GM23338 (cell line): Measurements from ENCODE around the gene XRCC5. TPM values are rescaled to one million over a fixed set of nuclear protein-coding genes. Genes with fewer than 3 reads are reported as not detected.

Experiments used
- ATAC-seq: fragments of 200-7000 bp; cut with Tn5 transposase; 3 replicates; pipeline ENCODE4 v1.9.1; 2020
- DNase-seq: peaks from one replicate; pipeline ENCODE4 v3.0.0-alpha.2; 2015; ENCODE audit warnings: low spot score
- H2AFZ ChIP-seq: fragments of 200-600 bp; sonication (generic); 2 replicates; pipeline ENCODE4 v1.8.0; 2016; ENCODE audit warnings: antibody characterized with exemption, mild to moderate bottlenecking, moderate library complexity
- H3F3A ChIP-seq: fragments of 200-600 bp; sonication (generic); replicated peaks from 2 replicates; pipeline ENCODE4 v1.8.0; 2017; ENCODE audit warnings: antibody characterized with exemption, mixed run types, low read depth
- H3K27ac ChIP-seq: fragments of 200-600 bp; sonication (generic); 2 replicates; pipeline ENCODE4 v1.6.1; 2016; ENCODE audit warnings: low read depth
- H3K27me3 ChIP-seq: fragments of 200-600 bp; sonication (generic); 2 replicates; pipeline ENCODE4 v1.8.0; 2016; ENCODE audit warnings: mild to moderate bottlenecking, mixed run types, moderate library complexity; ENCODE audit not compliant: insufficient read depth
- H3K36me3 ChIP-seq: fragments of 200-600 bp; sonication (generic); 2 replicates; pipeline ENCODE4 v1.8.0; 2016; ENCODE audit warnings: mild to moderate bottlenecking; ENCODE audit not compliant: insufficient read depth
- H3K4me1 ChIP-seq: fragments of 200-600 bp; sonication (generic); 2 replicates; pipeline ENCODE4 v1.8.0; 2016; ENCODE audit warnings: mild to moderate bottlenecking, moderate library complexity; ENCODE audit not compliant: insufficient read depth
- H3K4me2 ChIP-seq: fragments of 200-600 bp; sonication (generic); 2 replicates; pipeline ENCODE4 v1.7.1; 2017; ENCODE audit warnings: mixed run types
- H3K4me3 ChIP-seq: fragments of 200-600 bp; sonication (generic); 2 replicates; pipeline ENCODE4 v1.6.1; 2016; ENCODE audit warnings: mixed run types
- H3K79me2 ChIP-seq: fragments of 200-600 bp; sonication (generic); replicated peaks from 2 replicates; pipeline ENCODE4 v1.8.0; 2017; ENCODE audit warnings: mild to moderate bottlenecking; ENCODE audit not compliant: insufficient read depth
- H3K9me2 ChIP-seq: fragments of 200-600 bp; sonication (generic); 2 replicates; pipeline ENCODE4 v1.8.0; 2017; ENCODE audit not compliant: insufficient read depth
- H4K20me1 ChIP-seq: fragments of 200-600 bp; sonication (generic); replicated peaks from 2 replicates; pipeline ENCODE4 v1.8.0; 2017; ENCODE audit warnings: mild to moderate bottlenecking; ENCODE audit not compliant: insufficient read depth
- H3K27ac Mint-ChIP-seq: 2 replicates; pipeline ENCODE4 v1.8.0; 2020; ENCODE audit warnings: inconsistent platforms, mild to moderate bottlenecking, moderate library complexity, mixed read lengths
- H3K27me3 Mint-ChIP-seq: 3 replicates; pipeline ENCODE4 v1.8.0; 2022; ENCODE audit warnings: low read depth, mild to moderate bottlenecking, moderate library complexity, mixed read lengths, inconsistent platforms; ENCODE audit not compliant: insufficient read depth, poor library complexity
- H3K36me3 Mint-ChIP-seq: 3 replicates; pipeline ENCODE4 v1.8.0; 2021; ENCODE audit warnings: low read depth, mild to moderate bottlenecking, inconsistent platforms, moderate library complexity, mixed read lengths
- H3K4me1 Mint-ChIP-seq: 3 replicates; pipeline ENCODE4 v1.8.0; 2020; ENCODE audit warnings: mild to moderate bottlenecking, inconsistent platforms, mixed read lengths
- H3K4me3 Mint-ChIP-seq: 3 replicates; pipeline ENCODE4 v1.8.0; 2021; ENCODE audit warnings: moderate library complexity, mild to moderate bottlenecking, inconsistent platforms, mixed read lengths
- H3K9me3 Mint-ChIP-seq: 3 replicates; pipeline ENCODE4 v1.8.0; 2020; ENCODE audit warnings: moderate library complexity, mild to moderate bottlenecking, inconsistent platforms, mixed read lengths
- CREB1 ChIP-seq: fragments of 250-450 bp; sonication (Bioruptor Pico); IDR thresholded peaks from 2 replicates; pipeline ENCODE4 v1.5.0; 2020; ENCODE audit warnings: low read depth, mild to moderate bottlenecking, moderate library complexity
- CTCF ChIP-seq, 2 experiments: fragments of 200-600 bp in 1 of 2; sonication (generic) in 1 of 2; conservative IDR thresholded peaks; 2 replicates each; pipeline versions ENCODE4 v1.5.1 to v1.6.1; 2016 to 2017; ENCODE audit warnings: antibody characterized with exemption in 2 of 2, low read depth in 2 of 2, mild to moderate bottlenecking in 2 of 2, moderate library complexity in 1 of 2
- EZH2 ChIP-seq: fragments of 200-600 bp; sonication (generic); IDR thresholded peaks from one replicate; pipeline ENCODE4 v1.8.0; 2017; ENCODE audit warnings: antibody characterized with exemption, mild to moderate bottlenecking, low read depth; ENCODE audit not compliant: unreplicated experiment
- EZH2phosphoT487 ChIP-seq: fragments of 200-600 bp; sonication (generic); IDR thresholded peaks from one replicate; pipeline ENCODE4 v1.8.1; 2018; ENCODE audit warnings: antibody characterized with exemption; ENCODE audit not compliant: unreplicated experiment
- NANOG ChIP-seq: IDR thresholded peaks from 2 replicates; pipeline ENCODE4 v1.6.1; 2016; ENCODE audit warnings: antibody characterized with exemption, borderline replicate concordance
- REST ChIP-seq: IDR thresholded peaks from one replicate; pipeline ENCODE4 v1.6.1; 2018; ENCODE audit warnings: antibody characterized with exemption; ENCODE audit not compliant: unreplicated experiment
- ZNF114 ChIP-seq: fragments of 250-450 bp; sonication (Bioruptor Pico); IDR thresholded peaks from 2 replicates; pipeline ENCODE4 v1.5.0; 2020; ENCODE audit warnings: mild to moderate bottlenecking, moderate library complexity
- ZNF331 ChIP-seq: fragments of 250-450 bp; sonication (Bioruptor Pico); IDR thresholded peaks from 2 replicates; pipeline ENCODE4 v1.5.0; 2020; ENCODE audit warnings: low read depth, mild to moderate bottlenecking, moderate library complexity
- polyA plus RNA-seq: library from polyadenylated mRNA; unstranded; fragments of >200 nt; fragmentation: Nextera tagmentation; extraction: Ambion mirVana; gene quantifications from 2 replicates; pipeline ENCODE4 v1.2.1, GENCODE V29; 2016
- total RNA-seq: library from RNA; depleted of rRNA; stranded (reverse); fragments of >200 nt; shearing (Covaris generic); gene quantifications from 2 replicates; pipeline ENCODE4 v1.2.3, GENCODE V29; 2014

Gene XRCC5
- total and polyA plus RNA-seq, 2 experiments from 2014 or later, result 499 to 524 TPM

GRCh38 chr2:216215658-216216390 lies 106.7 kb downstream of the XRCC5 start:
- no peaks in the 10 kb centered on the region for H3K79me2 ChIP-seq
- H3K27ac Mint-ChIP-seq, result no peak overlapping the region; the same call in 1 of the 2 replicates
- H4K20me1 ChIP-seq, result 0 out of 2 replicates have a peak, but pooled peaks cover 4% of the 10 kb centered on the region
- TF ChIP-seq NANOG (no peak), ZNF114 (CRISPR knock-in tag) (no peak), REST (no peak), EZH2 (no peak), CTCF (conservative IDR thresholded peaks at IDR 0.05; ENCODE audit: low read depth in 2 of 2) (peak; percentile 46 to 61), CREB1 (CRISPR knock-in tag) (no peak), EZH2phosphoT487 (no peak), ZNF331 (CRISPR knock-in tag) (no peak)
- no peaks in the 10 kb centered on the region; the same call in 2 of the 3 replicates for H3K4me1 Mint-ChIP-seq
- H3K4me3 ChIP-seq, result no peak overlapping the region
- DNase-seq, result peak; percentile 82
- H3K4me1 ChIP-seq, result no peaks in the 10 kb centered on the region
- H3K27ac ChIP-seq, result no peak overlapping the region
- no peak overlapping the region for H2AFZ ChIP-seq
- H3K36me3 ChIP-seq, result no peaks in the 10 kb centered on the region; the same call in 1 of the 2 replicates
- H3F3A ChIP-seq, result 0 out of 2 replicates have a peak, but pooled peaks cover 2% of the 10 kb centered on the region
- no peak overlapping the region for H3K4me2 ChIP-seq
- H3K27me3 Mint-ChIP-seq, result peaks cover 4% of the 10 kb centered on the region
- H3K9me3 Mint-ChIP-seq, result no peaks in the 10 kb centered on the region
- H3K36me3 Mint-ChIP-seq, result no peaks in the 10 kb centered on the region
- peak; percentile 75 for ATAC-seq
- H3K4me3 Mint-ChIP-seq, result no peak overlapping the region
- no peaks in the 10 kb centered on the region for H3K27me3 ChIP-seq
- H3K9me2 ChIP-seq, result no peaks in the 10 kb centered on the region
